Muscle layer of colon (tissue), 2 donors: Measurements from ENCODE around the gene SLC2A9.
A peak's percentile ranks its signal among the peaks of the same experiment; 100 is the strongest.

Source experiments
- H3K27ac ChIP-seq: one replicate; pipeline ENCODE4 v1.7.0; 2013; ENCODE audit warnings: low read depth, mild to moderate bottlenecking, low read length, moderate library complexity
- H3K27me3 ChIP-seq, 2 donors: one replicate each; pipeline ENCODE4 v1.7.0; 2013; ENCODE audit warnings: low read length in 2 of 2, mild to moderate bottlenecking in 2 of 2; ENCODE audit not compliant: insufficient read depth in 2 of 2, control insufficient read depth in 1 of 2
- H3K36me3 ChIP-seq: one replicate; pipeline ENCODE4 v1.7.0; 2013; ENCODE audit warnings: mild to moderate bottlenecking, low read length; ENCODE audit not compliant: insufficient read depth
- H3K4me1 ChIP-seq: one replicate; pipeline ENCODE4 v1.7.0; 2013; ENCODE audit warnings: mild to moderate bottlenecking, low read length; ENCODE audit not compliant: insufficient read depth
- H3K4me3 ChIP-seq, 2 donors: one replicate each; pipeline ENCODE4 v1.7.0; 2013; ENCODE audit warnings: low read length in 2 of 2, low read depth in 1 of 2, mild to moderate bottlenecking in 1 of 2, moderate library complexity in 1 of 2
- H3K9ac ChIP-seq: one replicate; pipeline ENCODE4 v1.7.0; 2013; ENCODE audit warnings: low read length
- H3K9me3 ChIP-seq: one replicate; pipeline ENCODE4 v1.7.0; 2013; ENCODE audit warnings: mild to moderate bottlenecking, low read length
- donor health status: abdominal sarcoma.
- donor health status: Adenocarcinoma of cecum.

SLC2A9 gene

DNA sequence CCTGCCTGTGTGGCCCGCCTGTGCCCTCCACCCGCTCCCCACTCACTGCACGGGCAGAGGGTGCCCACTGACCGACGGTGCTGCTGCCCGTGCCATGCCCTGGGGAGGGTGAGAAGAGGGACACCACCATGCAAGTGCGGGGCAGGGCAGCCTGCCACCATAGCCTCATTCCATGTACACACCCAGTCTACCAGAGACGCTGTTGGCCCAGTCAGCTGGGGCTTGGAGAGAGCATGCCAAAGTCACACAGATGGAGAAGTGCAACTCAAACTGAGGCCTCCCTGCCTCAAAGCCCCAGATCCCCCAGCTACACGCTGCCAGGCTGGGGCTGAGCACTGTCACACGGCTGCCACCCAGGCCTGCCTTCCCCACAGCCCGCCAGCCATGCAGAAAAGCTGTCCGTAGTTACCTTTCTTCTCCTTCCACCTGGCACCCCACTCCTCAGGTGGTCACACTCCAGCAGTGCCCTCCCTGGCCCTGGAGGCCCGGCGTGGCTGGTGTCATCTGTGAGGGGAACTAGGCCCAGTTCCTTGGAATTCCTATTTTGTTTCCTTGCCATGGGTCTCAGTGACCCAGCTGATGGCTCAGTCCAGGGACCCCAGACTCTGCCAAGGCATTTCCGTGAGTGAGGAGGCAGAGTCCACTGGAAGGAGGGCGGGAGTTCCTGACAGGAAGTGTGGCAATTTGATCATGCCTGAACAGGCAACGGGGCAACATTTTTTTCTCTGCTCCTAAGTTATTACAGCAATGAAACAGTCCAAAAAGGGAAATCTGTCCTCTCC, at the start of gene SLC2A9:
SLC2A9 (minus strand) TSS at position 627 of the 782 bp plus-strand sequence; CDS start at position 559, 68 bp downstream.
- H3K36me3 ChIP-seq = no peaks in the 10 kb centered on the region

DNA sequence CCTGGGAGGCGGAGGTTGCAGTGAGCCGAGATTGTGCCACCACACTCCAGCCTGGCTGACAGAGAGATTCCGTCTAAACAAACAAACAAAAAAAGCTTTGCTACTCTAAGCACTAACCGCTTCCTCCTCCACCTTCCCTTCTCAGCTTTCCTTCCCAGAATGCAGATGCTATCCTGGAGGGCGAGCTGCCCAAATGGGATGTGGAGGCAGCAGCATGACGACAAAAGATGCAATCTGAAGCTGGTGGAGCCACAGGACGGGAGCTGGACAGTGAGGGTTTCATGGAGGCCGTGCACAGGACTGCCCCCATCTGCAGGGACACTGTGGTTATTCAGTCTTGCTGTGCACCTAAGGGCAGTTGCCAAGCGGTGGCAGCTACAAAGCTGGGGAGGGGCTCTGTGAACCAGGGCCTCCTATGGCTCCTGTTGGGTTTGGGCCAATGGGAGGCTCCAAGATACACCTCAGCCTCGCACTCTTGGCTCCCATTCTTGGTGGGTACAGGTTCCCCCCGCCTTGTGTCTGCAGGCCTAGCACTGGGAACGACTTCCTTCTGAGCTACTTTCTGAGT, 47.9 kb upstream of the SLC2A9 start:
- H3K27ac ChIP-seq = no peak overlapping the region
- no peak overlapping the region for H3K4me3 ChIP-seq
- no peaks in the 10 kb centered on the region for H3K27me3 ChIP-seq
- no peak overlapping the region for H3K9ac ChIP-seq
- peaks cover 26% of the 10 kb centered on the region for H3K36me3 ChIP-seq
- no peaks in the 10 kb centered on the region for H3K9me3 ChIP-seq
- peaks cover 1% of the 10 kb centered on the region for H3K4me1 ChIP-seq

More for the DNA sequence above, at the start of gene SLC2A9:
- H3K9me3 ChIP-seq = no peaks in the 10 kb centered on the region
- H3K27me3 ChIP-seq = no peaks in the 10 kb centered on the region
- H3K9ac ChIP-seq = no peak within 1 kb of the TSS
- no peak within 1 kb of the TSS for H3K27ac ChIP-seq
- no peak within 1 kb of the TSS for H3K4me3 ChIP-seq
- peaks cover 12% of the 10 kb centered on the region for H3K4me1 ChIP-seq

DNA sequence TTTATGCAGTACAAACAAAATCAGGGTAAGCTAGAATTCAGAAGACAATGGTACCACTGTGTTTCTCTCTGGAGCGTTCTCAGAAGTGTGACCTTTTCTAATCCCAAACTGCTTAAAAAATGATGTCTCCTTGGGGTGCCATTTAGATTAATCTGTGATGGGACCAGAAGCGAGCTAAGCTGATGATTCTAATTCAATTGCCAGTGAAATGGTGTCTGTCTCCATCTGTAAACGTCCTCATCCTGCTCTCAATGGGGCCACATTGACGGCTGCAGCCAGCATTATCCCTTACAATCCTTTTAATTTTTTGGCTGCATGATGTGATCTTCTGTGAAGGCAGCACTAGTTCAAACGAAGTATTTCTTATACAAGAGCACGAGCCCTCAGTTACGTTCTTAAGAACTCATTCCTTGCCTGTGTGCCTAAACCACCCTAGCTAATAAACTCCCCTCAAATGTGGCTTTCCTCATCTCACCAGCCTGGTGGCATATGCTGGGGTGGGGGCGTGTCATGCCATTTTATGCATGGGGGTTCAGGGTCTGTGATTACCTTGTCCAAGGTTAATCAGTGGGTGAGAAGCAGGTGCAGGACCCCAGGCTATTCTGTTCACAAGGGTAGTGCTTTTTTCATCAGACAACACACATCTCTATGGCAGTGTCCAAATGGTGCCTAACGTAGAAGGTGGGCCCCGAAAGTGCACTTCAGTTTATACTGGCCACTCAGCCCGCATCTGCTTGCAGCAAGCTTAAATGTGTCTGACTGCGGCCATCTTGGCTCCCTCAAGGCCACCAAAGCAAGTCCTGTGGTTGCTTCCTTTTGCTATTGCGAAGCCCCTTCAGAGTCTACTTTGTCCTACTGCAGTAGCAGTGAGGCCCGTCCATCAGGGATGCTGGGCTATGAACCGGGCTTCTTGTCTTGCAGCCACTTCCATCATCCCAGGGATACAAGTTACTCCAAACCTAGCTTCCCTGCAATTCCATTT, 45.7 kb upstream of the SLC2A9 start:
- Histone ChIP-seq H3K36me3 (peaks cover 18% of the 10 kb centered on the region), H3K4me1 (peaks cover 14% of the 10 kb centered on the region), H3K9me3 (no peaks in the 10 kb centered on the region), H3K4me3 (no peak overlapping the region), H3K27ac (peak overlapping the region; percentile 28), H3K9ac (no peak overlapping the region), H3K27me3 (no peaks in the 10 kb centered on the region)

DNA sequence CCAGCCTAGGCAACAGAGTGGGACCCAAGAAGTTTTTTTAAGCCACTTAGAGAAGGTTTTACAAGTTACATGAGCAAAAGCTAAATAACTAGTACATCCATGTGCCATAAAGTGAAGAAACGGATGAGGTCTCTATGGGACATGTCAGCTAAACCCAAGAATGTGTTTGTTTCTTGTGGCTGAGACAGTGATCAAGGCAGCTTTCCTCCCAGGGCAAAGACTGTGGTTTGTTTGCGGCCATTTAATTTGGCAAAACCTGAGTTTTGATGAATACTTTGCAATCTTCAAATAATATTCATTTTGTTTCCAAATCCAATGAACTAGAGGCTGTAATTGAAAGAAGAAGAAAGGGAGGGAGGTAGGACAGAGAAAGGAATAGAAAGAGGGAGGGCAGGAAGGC, 44.9 kb upstream of the SLC2A9 start:
- Histone ChIP-seq H3K36me3 (peaks cover 18% of the 10 kb centered on the region), H3K4me1 (peaks cover 14% of the 10 kb centered on the region), H3K27me3 (no peaks in the 10 kb centered on the region), H3K9me3 (no peaks in the 10 kb centered on the region), H3K27ac (no peak overlapping the region), H3K9ac (no peak overlapping the region), H3K4me3 (no peak overlapping the region)

GRCh38 chr4:10063544-10064300, 42.4 kb upstream of the SLC2A9 start:
- no peak overlapping the region for H3K27ac ChIP-seq
- no peaks in the 10 kb centered on the region for H3K27me3 ChIP-seq
- no peak overlapping the region for H3K9ac ChIP-seq
- peaks cover 9% of the 10 kb centered on the region for H3K36me3 ChIP-seq
- H3K4me3 ChIP-seq = no peak overlapping the region
- no peaks in the 10 kb centered on the region for H3K9me3 ChIP-seq
- H3K4me1 ChIP-seq = peaks cover 14% of the 10 kb centered on the region

DNA sequence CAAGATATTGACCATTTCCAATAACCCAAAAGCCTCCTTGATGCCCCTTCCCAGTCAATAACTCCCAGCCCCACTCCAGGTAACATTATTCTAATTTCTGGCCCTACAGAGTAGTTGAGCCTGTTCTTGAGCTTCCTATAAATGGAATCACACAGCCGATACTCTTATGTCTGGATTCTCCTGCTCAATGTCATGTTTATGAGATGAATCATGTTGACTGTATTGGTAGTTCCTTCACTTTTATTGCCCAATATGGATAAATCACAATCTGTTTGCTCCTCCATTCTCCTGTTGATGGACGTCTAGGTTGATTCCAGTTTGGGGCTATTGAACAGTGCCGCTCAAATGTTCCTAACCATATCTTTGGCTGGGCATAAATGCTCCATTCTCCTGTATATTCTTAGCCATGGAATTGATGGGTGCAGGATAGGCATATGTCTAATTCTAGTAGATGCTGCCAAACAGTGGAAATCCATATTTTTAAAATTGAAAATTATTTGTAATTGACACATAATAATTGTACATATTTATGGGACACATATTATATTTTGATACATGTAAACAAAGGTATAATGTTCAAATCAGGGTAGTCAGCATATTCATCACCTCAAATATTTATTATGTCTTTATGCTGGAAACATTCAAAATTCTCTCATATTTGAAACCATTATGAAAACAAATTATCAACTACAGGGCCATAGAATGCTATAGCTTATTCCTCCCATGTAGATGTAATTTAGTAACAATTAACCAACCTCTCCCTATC, 40.5 kb upstream of the SLC2A9 start:
- H3K9me3 ChIP-seq = no peaks in the 10 kb centered on the region
- H3K36me3 ChIP-seq = peaks cover under 1% of the 10 kb centered on the region
- no peak overlapping the region for H3K27ac ChIP-seq

DNA sequence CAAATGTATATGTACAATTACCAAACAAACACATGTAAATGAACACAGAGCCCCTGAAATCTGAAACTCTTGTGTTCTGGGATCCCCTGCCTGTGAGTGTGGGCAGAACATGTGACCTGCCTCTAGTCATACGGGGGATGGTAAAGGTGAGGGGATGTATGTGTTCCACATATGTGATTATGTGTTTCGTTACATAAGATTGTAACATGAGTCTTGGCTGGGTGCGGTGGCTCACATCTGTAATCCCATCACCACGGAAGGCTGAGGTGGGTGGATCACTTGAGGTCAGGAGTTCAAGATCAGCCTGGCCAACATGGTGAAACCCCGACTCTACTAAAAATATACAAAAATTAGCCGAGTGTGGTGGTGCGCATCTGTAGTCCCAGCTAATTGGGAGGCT, 37.1 kb upstream of the SLC2A9 start:
- H3K4me3 ChIP-seq = no peak overlapping the region
- no peaks in the 10 kb centered on the region for H3K27me3 ChIP-seq
- H3K4me1 ChIP-seq = peaks cover 5% of the 10 kb centered on the region
- H3K27ac ChIP-seq = no peak overlapping the region
- no peaks in the 10 kb centered on the region for H3K9me3 ChIP-seq
- H3K36me3 ChIP-seq = no peaks in the 10 kb centered on the region
- H3K9ac ChIP-seq = no peak overlapping the region

More for the DNA sequence above, 40.5 kb upstream of the SLC2A9 start:
- Histone ChIP-seq H3K4me1 (peaks cover 14% of the 10 kb centered on the region), H3K9ac (no peak overlapping the region), H3K4me3 (no peak overlapping the region), H3K27me3 (no peaks in the 10 kb centered on the region)

GRCh38 chr4:10057023-10057395, 35.7 kb upstream of the SLC2A9 start:
- no peaks in the 10 kb centered on the region for H3K36me3 ChIP-seq
- no peak overlapping the region for H3K27ac ChIP-seq
- no peaks in the 10 kb centered on the region for H3K9me3 ChIP-seq
- no peaks in the 10 kb centered on the region for H3K4me1 ChIP-seq
- no peaks in the 10 kb centered on the region for H3K27me3 ChIP-seq
- no peak overlapping the region for H3K9ac ChIP-seq
- no peak overlapping the region for H3K4me3 ChIP-seq

GRCh38 chr4:10056334-10057022, 35.2 kb upstream of the SLC2A9 start:
- Histone ChIP-seq H3K27me3 (no peaks in the 10 kb centered on the region), H3K36me3 (no peaks in the 10 kb centered on the region), H3K9ac (no peak overlapping the region), H3K4me3 (no peak overlapping the region), H3K27ac (no peak overlapping the region), H3K4me1 (no peaks in the 10 kb centered on the region), H3K9me3 (no peaks in the 10 kb centered on the region)

- Histone ChIP-seq H3K4me3 (no peak overlapping the region), H3K9ac (no peak overlapping the region), H3K27me3 (no peaks in the 10 kb centered on the region), H3K36me3 (no peaks in the 10 kb centered on the region), H3K9me3 (no peaks in the 10 kb centered on the region), H3K27ac (no peak overlapping the region), H3K4me1 (no peaks in the 10 kb centered on the region)
Observed at GRCh38 chr4:10055871-10056270, 34.6 kb upstream of the SLC2A9 start.
